Naive thymus-derived CD8-positive, alpha-beta T cell (primary cell): ENCODE data around the gene GSTK1. TPM values are rescaled to one million over a fixed set of nuclear protein-coding genes. Genes with fewer than 3 reads are reported as not detected.
A peak's percentile ranks its signal among the peaks of the same experiment; 100 is the strongest.
"Not testable (repeated sequence)": the region's sequence is repeated elsewhere in the genome, so short reads cannot be mapped to it uniquely, and the experiment has no call there.

ENCODE experiments used
- ATAC-seq, 2 donors: fragments of 150-1000 bp; cut with Tn5 transposase in 1 of 2; sonication (Bioruptor Pico), chemical (Tn5 transposase) in 1 of 2; 1 replicate in 1 of 2; 2 replicates in 1 of 2; pipeline ENCODE4 v1.10.0; 2021; ENCODE audit warnings: mild to moderate bottlenecking in 2 of 2, moderate library complexity in 2 of 2
- POLR2A ChIA-PET: fragments of 350-600 bp; sonication (Branson Sonifier 250); formaldehyde crosslinking; loops from one replicate; lab custom pipeline; 2021; ENCODE audit warnings: antibody characterized with exemption; lab: Charles Lee
- DNase-seq, 10 donors: peaks; one replicate each; pipeline versions ENCODE4 v3.0.0 to v3.0.0-alpha.2; 2020 to 2022
- H3K27ac Mint-ChIP-seq, 10 donors: one replicate each; pipeline ENCODE4 v1.8.0; 2020 to 2022; ENCODE audit warnings: mild to moderate bottlenecking in 10 of 10, mixed read lengths in 10 of 10, moderate library complexity in 4 of 10, inconsistent platforms in 1 of 10
- H3K27me3 Mint-ChIP-seq, 5 donors: one replicate each; pipeline ENCODE4 v1.8.0; 2021 to 2022; ENCODE audit warnings: mixed read lengths in 5 of 5
- H3K36me3 Mint-ChIP-seq, 3 donors: one replicate each; pipeline ENCODE4 v1.8.0; 2020 to 2022; ENCODE audit warnings: mixed read lengths in 3 of 3, mild to moderate bottlenecking in 2 of 3, inconsistent platforms in 1 of 3
- H3K4me1 Mint-ChIP-seq, 4 donors: one replicate each; pipeline ENCODE4 v1.8.0; 2021 to 2022; ENCODE audit warnings: mixed read lengths in 4 of 4
- H3K4me3 Mint-ChIP-seq, 10 donors: one replicate each; pipeline ENCODE4 v1.8.0; 2020 to 2022; ENCODE audit warnings: mild to moderate bottlenecking in 10 of 10, mixed read lengths in 10 of 10, moderate library complexity in 6 of 10, inconsistent platforms in 1 of 10
- H3K9me3 Mint-ChIP-seq, 9 donors: one replicate each; pipeline ENCODE4 v1.8.0; 2020 to 2022; ENCODE audit warnings: mixed read lengths in 9 of 9, mild to moderate bottlenecking in 3 of 9, inconsistent platforms in 1 of 9, moderate library complexity in 1 of 9
- polyA plus RNA-seq, 3 donors: library from polyadenylated mRNA; unstranded; fragments of 300-500 nt; fragmentation: Illumina TruSeq; gene quantifications; one replicate each; pipeline ENCODE4 v1.2.3, GENCODE V29; 2021
- total RNA-seq, 8 experiments: library from RNA in 2 of 8; stranded (reverse) in 2 of 8; gene quantifications; one replicate each; pipeline ENCODE4 v1.2.3 and lab custom pipeline; 2021 to 2026

GSTK1 gene
- total and polyA plus RNA-seq, 5 experiments from 2014 or later = 278 to 355 (median 310) TPM

DNA sequence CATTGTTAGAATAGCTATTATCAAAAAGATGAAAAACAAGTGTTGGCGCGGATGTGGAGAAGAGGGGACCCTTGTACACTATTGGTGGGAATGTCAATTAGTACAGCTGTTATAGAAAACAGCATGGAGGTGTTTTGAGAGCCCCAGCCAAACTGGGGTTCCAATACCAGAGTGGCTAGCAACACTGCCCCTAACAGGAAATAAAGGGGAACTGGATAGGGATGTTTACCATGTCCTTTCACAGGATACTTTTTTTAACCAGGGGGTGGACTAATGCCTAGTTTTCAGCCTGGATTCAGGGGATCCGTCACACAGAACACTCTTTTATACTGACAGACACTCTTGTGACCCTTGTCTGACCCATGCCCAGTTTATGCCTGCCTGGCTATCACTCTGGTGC is 6.9 kb upstream of the GSTK1 start:
- POLR2A ChIA-PET = interaction anchor here (0.9 to 2.4 kb wide), 2 partner anchors 12 to 16 kb away, joined by 3 to 7 read pairs; no protein-coding TSS in a partner anchor
- H3K36me3 Mint-ChIP-seq = peaks cover 0 to 13% (median 3%) of the 10 kb centered on the region in 3 donors

DNA sequence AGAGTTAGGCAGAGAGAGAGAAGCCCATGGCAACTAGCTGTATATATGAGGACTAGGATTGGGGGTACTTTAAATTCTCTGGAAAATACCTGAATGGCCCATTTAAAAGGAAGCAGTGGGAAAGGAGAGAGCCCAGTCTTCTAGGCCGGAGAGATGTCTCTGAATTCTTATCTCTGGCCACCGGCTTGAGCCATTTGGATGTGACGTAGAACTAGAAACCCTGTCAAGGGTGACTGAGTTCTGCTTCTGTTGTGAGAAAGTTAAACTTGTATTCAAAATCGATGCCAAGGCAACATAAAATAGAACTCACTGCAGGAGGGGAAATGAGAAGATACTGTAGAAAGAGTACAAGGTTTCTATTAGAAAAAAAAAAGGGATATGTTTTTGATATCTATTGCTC is 6.3 kb upstream of the GSTK1 start:
- ATAC-seq = no peak
- Mint-ChIP-seq H3K27me3 (no peaks in the 10 kb centered on the region), H3K36me3 (peaks cover 0 to 13% (median 3%) of the 10 kb centered on the region in 3 donors), H3K4me1 (peaks cover 33 to 76% (median 67%) of the 10 kb centered on the region in 4 donors), H3K9me3 (peaks cover 0 to 22% (median 12%) of the 10 kb centered on the region in 9 donors), H3K4me3 (no peak overlapping the region), H3K27ac (peak overlapping the region; percentile 48 to 83 (median 72))
- no peak for DNase-seq
- POLR2A ChIA-PET = interaction anchor here (2.4 kb wide), 1 partner anchor 12 kb away, joined by 7 read pairs; no protein-coding TSS in a partner anchor

More for the DNA sequence above, 6.9 kb upstream of the GSTK1 start:
- ATAC-seq (no peak), DNase-seq (no peak)
- H3K27me3 Mint-ChIP-seq = no peaks in the 10 kb centered on the region
- H3K4me3 Mint-ChIP-seq = peak overlapping the region in 1 of 10 donors; percentile 34
- H3K4me1 Mint-ChIP-seq = peaks cover 35 to 78% (median 69%) of the 10 kb centered on the region in 4 donors
- H3K9me3 Mint-ChIP-seq = peaks cover 0 to 26% (median 12%) of the 10 kb centered on the region in 9 donors
- peak overlapping the region; percentile 48 to 89 (median 72) for H3K27ac Mint-ChIP-seq

GRCh38 chr7:143257501-143257900 is 5.7 kb upstream of the GSTK1 start:
- H3K9me3 Mint-ChIP-seq = peaks cover 0 to 17% (median 10%) of the 10 kb centered on the region in 9 donors
- H3K36me3 Mint-ChIP-seq = peaks cover 0 to 8% (median 1%) of the 10 kb centered on the region in 3 donors
- H3K4me1 Mint-ChIP-seq = peaks cover 30 to 73% (median 66%) of the 10 kb centered on the region in 4 donors
- ATAC-seq (no peak), DNase-seq (no peak)
- no peaks in the 10 kb centered on the region for H3K27me3 Mint-ChIP-seq
- POLR2A ChIA-PET = interaction anchor here (1.0 to 2.4 kb wide), 3 partner anchors 13 to 146 kb away, joined by 4 to 7 read pairs (median 6); partner anchors contain the start of gene CASP2
- H3K27ac Mint-ChIP-seq = peak overlapping the region in 6 of 10 donors; percentile 41 to 83 (median 65)
- H3K4me3 Mint-ChIP-seq = no peak overlapping the region

DNA sequence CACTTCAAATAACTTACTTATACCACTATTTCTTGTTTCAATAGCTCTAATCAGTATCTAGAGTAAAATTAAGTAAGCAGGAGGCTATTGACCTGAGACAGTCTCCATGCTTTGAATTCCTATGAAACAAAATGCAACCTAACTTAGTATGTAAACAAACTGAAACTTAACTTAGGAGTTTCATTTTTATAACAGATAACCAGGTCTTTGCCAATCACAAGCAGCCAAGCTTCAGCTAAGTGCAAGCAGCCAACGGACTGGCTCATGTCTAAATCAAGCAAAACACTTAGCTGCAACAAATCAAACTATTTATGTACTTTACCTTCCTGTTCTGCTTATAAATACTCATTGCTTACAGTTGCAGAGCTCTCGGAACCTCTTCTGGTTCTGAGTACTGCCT is 4.4 kb upstream of the GSTK1 start:
- Mint-ChIP-seq H3K4me1 (peaks cover 34 to 69% (median 69%) of the 10 kb centered on the region in 4 donors), H3K36me3 (peaks cover 0 to 2% (median 0%) of the 10 kb centered on the region in 3 donors), H3K9me3 (peaks cover 0 to 8% (median 3%) of the 10 kb centered on the region in 9 donors), H3K27me3 (no peaks in the 10 kb centered on the region), H3K27ac (peak overlapping the region; percentile 40 to 98 (median 84)), H3K4me3 (peak overlapping the region; percentile 40 to 81 (median 70))
- POLR2A ChIA-PET = interaction anchor here (0.5 to 2.5 kb wide), 7 partner anchors 9 to 149 kb away, joined by 3 to 9 read pairs (median 4); partner anchors contain the start of gene CASP2
- DNase-seq (no peak), ATAC-seq (no peak)

GRCh38 chr7:143259765-143260164 is 3.5 kb upstream of the GSTK1 start:
- POLR2A ChIA-PET = interaction anchor here (0.5 to 2.5 kb wide), 2 partner anchors 10 to 28 kb away, joined by 3 to 9 read pairs; partner anchors contain the start of gene CASP2
- peaks cover 38 to 72% (median 71%) of the 10 kb centered on the region in 4 donors for H3K4me1 Mint-ChIP-seq
- DNase-seq (no peak), ATAC-seq (no peak)
- H3K9me3 Mint-ChIP-seq = peaks cover 0 to 2% (median 0%) of the 10 kb centered on the region in 9 donors
- H3K4me3 Mint-ChIP-seq = peak overlapping the region in 3 of 10 donors; percentile 1 to 36 (median 12)
- H3K27ac Mint-ChIP-seq = peak overlapping the region; percentile 31 to 98 (median 79)
- H3K36me3 Mint-ChIP-seq = peaks cover 0 to 9% (median 0%) of the 10 kb centered on the region in 3 donors
- no peaks in the 10 kb centered on the region for H3K27me3 Mint-ChIP-seq

DNA sequence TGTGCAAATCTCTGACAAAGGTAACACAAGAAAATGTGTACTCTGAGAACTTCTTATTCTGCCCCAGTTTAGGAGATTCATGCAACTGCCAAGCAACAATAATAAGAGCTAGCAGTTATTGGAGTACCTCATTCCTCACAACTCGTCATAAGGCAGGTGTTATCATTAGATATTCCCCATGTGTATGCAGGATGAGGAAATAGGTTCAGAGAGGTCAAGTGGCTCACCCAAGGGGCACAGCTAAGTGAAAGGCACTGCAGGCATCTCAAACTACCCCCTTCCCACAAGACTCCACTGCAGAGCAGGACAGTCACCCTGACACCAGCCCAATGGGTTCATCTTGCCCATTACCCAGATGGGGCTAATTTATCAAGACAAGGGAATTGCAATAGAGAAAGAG is 1.3 kb upstream of the GSTK1 start:
- peak overlapping the region; percentile 75 to 99 (median 96) for H3K4me3 Mint-ChIP-seq
- ATAC-seq (no peak), DNase-seq (no peak)
- peak overlapping the region; percentile 79 to 97 (median 96) for H3K27ac Mint-ChIP-seq
- peaks cover 34 to 72% (median 64%) of the 10 kb centered on the region in 4 donors for H3K4me1 Mint-ChIP-seq
- H3K27me3 Mint-ChIP-seq = no peaks in the 10 kb centered on the region
- POLR2A ChIA-PET = interaction anchor here (1.0 to 2.0 kb wide), 2 partner anchors 122 to 153 kb away, joined by 6 to 7 read pairs; no protein-coding TSS in a partner anchor
- no peaks in the 10 kb centered on the region for H3K9me3 Mint-ChIP-seq
- peaks cover 0 to 26% (median 7%) of the 10 kb centered on the region in 3 donors for H3K36me3 Mint-ChIP-seq

DNA sequence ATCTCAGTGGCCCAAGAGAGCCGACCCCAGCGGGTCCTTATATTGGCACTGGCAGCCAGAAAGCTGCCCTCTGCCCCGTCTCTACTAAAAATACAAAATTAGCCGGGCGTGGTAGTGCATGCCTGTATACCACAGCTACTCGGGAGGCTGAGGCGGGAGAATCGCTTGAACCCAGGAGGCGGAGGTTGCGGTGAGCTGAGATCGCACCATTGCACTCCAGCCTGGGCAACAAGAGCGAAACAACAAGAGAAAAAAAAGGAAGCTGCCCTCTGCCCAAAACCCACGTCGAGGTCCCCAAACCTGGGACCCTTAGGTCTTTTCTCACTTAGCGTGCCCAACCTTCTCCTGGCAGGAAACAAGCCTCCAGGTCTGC is 941 bp downstream of the GSTK1 start:
- Mint-ChIP-seq H3K27ac (peak overlapping the region; percentile 94 to 97 (median 96)), H3K36me3 (peaks cover 0 to 48% (median 7%) of the 10 kb centered on the region in 3 donors), H3K4me1 (peaks cover 33 to 69% (median 63%) of the 10 kb centered on the region in 4 donors), H3K4me3 (peak overlapping the region; percentile 92 to 99 (median 96))
- POLR2A ChIA-PET = interaction anchor here (0.6 to 7.8 kb wide), 8 partner anchors 9 to 145 kb away, joined by 3 to 51 read pairs (median 6); partner anchors contain the start of genes CASP2 and EPHA1
- DNase-seq, H3K27me3 Mint-ChIP-seq, H3K9me3 Mint-ChIP-seq, ATAC-seq: not testable (repeated sequence)

GRCh38 chr7:143265017-143265693 is 1.9 kb downstream of the GSTK1 start:
- Mint-ChIP-seq H3K9me3 (no peaks in the 10 kb centered on the region), H3K27ac (peak overlapping the region; percentile 94 to 97 (median 96)), H3K36me3 (peaks cover 0 to 58% (median 7%) of the 10 kb centered on the region in 3 donors), H3K27me3 (no peaks in the 10 kb centered on the region), H3K4me3 (peak overlapping the region; percentile 92 to 99 (median 96)), H3K4me1 (peaks cover 30 to 61% (median 55%) of the 10 kb centered on the region in 4 donors)
- no peak for DNase-seq
- POLR2A ChIA-PET = interaction anchor here (0.6 to 7.8 kb wide), 4 partner anchors 14 to 249 kb away, joined by 3 to 51 read pairs (median 4); partner anchors contain the start of gene CASP2
- no peak for ATAC-seq

DNA sequence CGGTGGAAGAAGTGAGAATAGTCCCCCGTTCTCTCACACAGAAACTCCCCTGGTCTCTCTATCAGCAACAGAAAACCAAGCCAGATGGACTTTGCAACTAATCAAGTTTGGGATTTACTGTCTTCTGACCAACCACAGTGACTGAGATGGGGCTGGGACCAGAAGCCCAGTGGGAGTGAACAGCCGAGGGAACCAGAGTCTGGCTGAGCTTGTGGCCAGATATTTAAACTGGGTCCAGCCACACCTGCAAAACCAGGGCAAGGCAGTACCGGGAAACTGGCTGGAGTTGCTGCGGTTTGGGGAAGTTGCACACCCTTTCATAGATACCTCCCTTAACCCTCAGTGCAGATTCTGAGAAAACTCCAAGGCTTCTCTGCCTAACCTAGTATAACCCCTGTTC is 6.0 kb downstream of the GSTK1 start:
- peaks cover 0 to 62% (median 7%) of the 10 kb centered on the region in 3 donors for H3K36me3 Mint-ChIP-seq
- no peaks in the 10 kb centered on the region for H3K27me3 Mint-ChIP-seq
- peaks cover 18 to 37% (median 35%) of the 10 kb centered on the region in 4 donors for H3K4me1 Mint-ChIP-seq
- POLR2A ChIA-PET = interaction anchor here (0.7 to 7.8 kb wide), 4 partner anchors 9 to 103 kb away, joined by 3 to 51 read pairs (median 3); partner anchors contain the start of gene CASP2
- peak overlapping the region in 9 of 10 donors; percentile 2 to 88 (median 62) for H3K27ac Mint-ChIP-seq
- H3K4me3 Mint-ChIP-seq = no peak overlapping the region
- DNase-seq = no peak
- ATAC-seq = no peak
- H3K9me3 Mint-ChIP-seq = no peaks in the 10 kb centered on the region

- H3K9me3 Mint-ChIP-seq = no peaks in the 10 kb centered on the region
- peaks cover 6 to 22% (median 16%) of the 10 kb centered on the region in 4 donors for H3K4me1 Mint-ChIP-seq
- H3K4me3 Mint-ChIP-seq = no peak overlapping the region
- peaks cover 0 to 47% (median 0%) of the 10 kb centered on the region in 3 donors for H3K36me3 Mint-ChIP-seq
- ATAC-seq (no peak), DNase-seq (no peak)
- POLR2A ChIA-PET = interaction anchor here (2.0 kb wide), 1 partner anchor 17 kb away, joined by 9 read pairs; the partner anchor contains the start of gene CASP2
- peak overlapping the region in 5 of 10 donors; percentile 4 to 71 (median 49) for H3K27ac Mint-ChIP-seq
- H3K27me3 Mint-ChIP-seq = no peaks in the 10 kb centered on the region
Measured at GRCh38 chr7:143271240-143271639, 8.0 kb downstream of the GSTK1 start.

DNA sequence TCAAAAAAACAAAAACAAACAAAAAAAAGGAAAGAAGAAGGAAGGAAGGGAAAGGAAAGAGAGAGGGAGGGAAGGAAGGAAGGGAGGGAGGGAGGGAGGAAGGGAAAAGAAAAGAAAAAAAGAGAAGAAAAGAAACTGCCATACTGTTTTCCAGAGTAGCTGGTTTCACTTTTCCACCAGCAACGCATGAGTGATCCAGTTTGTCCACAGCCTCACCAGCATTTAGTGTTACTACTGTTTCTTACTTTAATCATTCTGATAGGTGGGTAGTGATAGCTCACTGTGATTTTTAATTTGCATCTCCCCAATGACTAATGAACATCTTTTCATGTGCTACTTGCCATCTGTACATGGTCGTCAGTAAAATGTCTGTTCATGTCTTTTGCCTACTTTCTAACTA is 9.6 kb downstream of the GSTK1 start:
- peaks cover 0 to 31% (median 0%) of the 10 kb centered on the region in 3 donors for H3K36me3 Mint-ChIP-seq
- no peak for DNase-seq
- no peaks in the 10 kb centered on the region for H3K9me3 Mint-ChIP-seq
- POLR2A ChIA-PET = interaction anchor here (0.9 to 2.0 kb wide), 2 partner anchors 10 to 15 kb away, joined by 3 to 9 read pairs; partner anchors contain the start of genes CASP2 and GSTK1
- H3K4me1 Mint-ChIP-seq = peaks cover 4 to 12% (median 7%) of the 10 kb centered on the region in 4 donors
- no peaks in the 10 kb centered on the region for H3K27me3 Mint-ChIP-seq
- peak overlapping the region in 1 of 10 donors; percentile 87 for H3K27ac Mint-ChIP-seq
- no peak for ATAC-seq
- H3K4me3 Mint-ChIP-seq = no peak overlapping the region
